HepG2 (cell line): ENCODE data around the gene FAM83G. TPM values are rescaled to one million over a fixed set of nuclear protein-coding genes. Genes with fewer than 3 reads are reported as not detected.

Experiments
- ATRX ChIP-seq: sonication (generic); formaldehyde crosslinking; IDR thresholded peaks from 2 replicates; pipeline ENCODE4 v1.4.0; 2020; ENCODE audit warnings: missing genetic modification reagents, borderline replicate concordance
- JUN ChIP-seq: sonication (generic); formaldehyde crosslinking; IDR thresholded peaks from 2 replicates; pipeline ENCODE4 v1.4.0; 2020; ENCODE audit warnings: mild to moderate bottlenecking, missing genetic modification reagents
- KMT2A ChIP-seq: sonication (generic); formaldehyde crosslinking; IDR thresholded peaks from 2 replicates; pipeline ENCODE4 v1.4.0; 2020; ENCODE audit warnings: missing genetic modification reagents
- MAF1 ChIP-seq: sonication (generic); formaldehyde crosslinking; IDR thresholded peaks from 2 replicates; pipeline ENCODE4 v1.5.0; 2020; ENCODE audit warnings: missing genetic modification reagents, borderline replicate concordance
- MED13 ChIP-seq: sonication (generic); formaldehyde crosslinking; IDR thresholded peaks from 2 replicates; pipeline ENCODE4 v1.5.0; 2020; ENCODE audit warnings: missing genetic modification reagents
- NFRKB ChIP-seq: fragments of 450-650 bp; IDR thresholded peaks from 2 replicates; pipeline ENCODE4 v1.6.1; 2017
- NONO ChIP-seq, 2 experiments: fragments of 450-650 bp in 1 of 2; sonication (generic) in 1 of 2; formaldehyde crosslinking in 1 of 2; IDR thresholded peaks in 1 of 2; conservative IDR thresholded peaks in 1 of 2; 2 replicates each; pipeline versions ENCODE4 v1.6.1 to v1.8.0; 2017 to 2022; ENCODE audit warnings: mild to moderate bottlenecking in 1 of 2, missing genetic modification reagents in 1 of 2, moderate library complexity in 1 of 2
- RARA ChIP-seq: IDR thresholded peaks from 2 replicates; pipeline ENCODE4 v1.6.1; 2016; ENCODE audit warnings: missing genetic modification reagents, missing compliant biosample characterization
- RBAK ChIP-seq: sonication (generic); formaldehyde crosslinking; IDR thresholded peaks from 2 replicates; pipeline ENCODE4 v1.5.1; 2020; ENCODE audit warnings: mild to moderate bottlenecking, missing genetic modification reagents
- RELA ChIP-seq: sonication (generic); formaldehyde crosslinking; IDR thresholded peaks from 2 replicates; pipeline ENCODE4 v1.4.0; 2020; ENCODE audit warnings: missing genetic modification reagents
- SIX1 ChIP-seq: sonication (generic); formaldehyde crosslinking; IDR thresholded peaks from 2 replicates; pipeline ENCODE4 v1.4.0; 2020; ENCODE audit warnings: missing genetic modification reagents, borderline replicate concordance
- TBX3 ChIP-seq: fragments of 450-650 bp; IDR thresholded peaks from 2 replicates; pipeline ENCODE4 v1.6.1; 2017; ENCODE audit warnings: antibody characterized with exemption, mild to moderate bottlenecking, inconsistent platforms, borderline replicate concordance
- TEAD2 ChIP-seq: sonication (generic); formaldehyde crosslinking; IDR thresholded peaks from 2 replicates; pipeline ENCODE4 v1.9.0; 2021; ENCODE audit warnings: missing genetic modification reagents
- U2AF2 ChIP-seq: fragments of 200-400 bp; formaldehyde crosslinking; IDR thresholded peaks from 2 replicates; pipeline ENCODE4 v1.6.1; 2017; ENCODE audit warnings: low read depth, mild to moderate bottlenecking, low read length
- ZNF20 ChIP-seq: sonication (generic); formaldehyde crosslinking; IDR thresholded peaks from 2 replicates; pipeline ENCODE4 v1.4.0; 2020; ENCODE audit warnings: mild to moderate bottlenecking, moderate library complexity, missing genetic modification reagents
- ZNF383 ChIP-seq: sonication (generic); formaldehyde crosslinking; IDR thresholded peaks from 2 replicates; pipeline ENCODE4 v1.4.0; 2020; ENCODE audit warnings: missing genetic modification reagents, mild to moderate bottlenecking, borderline replicate concordance
- ZNF441 ChIP-seq: sonication (generic); formaldehyde crosslinking; IDR thresholded peaks from 2 replicates; pipeline ENCODE4 v1.7.0; 2021; ENCODE audit warnings: missing genetic modification reagents, borderline replicate concordance
- ZNF558 ChIP-seq: sonication (generic); formaldehyde crosslinking; IDR thresholded peaks from 2 replicates; pipeline ENCODE4 v1.9.0; 2022; ENCODE audit warnings: mild to moderate bottlenecking, missing genetic modification reagents, borderline replicate concordance
- ZNF615 ChIP-seq: sonication (generic); formaldehyde crosslinking; IDR thresholded peaks from 2 replicates; pipeline ENCODE4 v1.5.0; 2020; ENCODE audit warnings: mild to moderate bottlenecking, missing genetic modification reagents, borderline replicate concordance
- ZNF816 ChIP-seq: sonication (generic); formaldehyde crosslinking; IDR thresholded peaks from 2 replicates; pipeline ENCODE4 v1.8.0; 2022; ENCODE audit warnings: missing genetic modification reagents, mild to moderate bottlenecking, borderline replicate concordance
- ZNF891 ChIP-seq: sonication (generic); formaldehyde crosslinking; IDR thresholded peaks from 2 replicates; pipeline ENCODE4 v1.5.0; 2020; ENCODE audit warnings: mild to moderate bottlenecking, missing genetic modification reagents
- polyA plus RNA-seq, 8 experiments: library from polyadenylated mRNA; depleted of rRNA in 3 of 8; stranded (reverse) in 7 of 8; unstranded in 1 of 8; fragments of >200 nt; fragmentation: Illumina TruSeq in 4 of 8; extraction: Trizol in 4 of 8; gene quantifications; 2 replicates each; pipeline versions ENCODE4 v1.2.1 to v1.2.3, GENCODE V29; 2011 to 2016; ENCODE audit warnings: low read depth in 4 of 8, missing spikeins in 1 of 8, mixed read lengths in 1 of 8; ENCODE audit not compliant: insufficient read depth in 1 of 8
- total RNA-seq, 5 experiments: library from RNA; depleted of rRNA; stranded (reverse); fragments of >200 nt; fragmentation: Illumina TruSeq; extraction: Trizol; gene quantifications; 2 replicates each; pipeline ENCODE4 v1.2.3, GENCODE V29; 2016; ENCODE audit warnings: low read depth in 1 of 5
- TF ChIP-seq, protein P1 (sequence below): sonication (generic); formaldehyde crosslinking; IDR thresholded peaks from 2 replicates; pipeline ENCODE4 v1.4.0; 2020; ENCODE audit warnings: missing genetic modification reagents
- TF ChIP-seq, protein P2 (sequence below): IDR thresholded peaks from 2 replicates; pipeline ENCODE4 v1.6.1; 2012; ENCODE audit warnings: inconsistent platforms
- TF ChIP-seq, protein P3 (sequence below): sonication (generic); formaldehyde crosslinking; IDR thresholded peaks from 2 replicates; pipeline ENCODE4 v1.4.0; 2020; ENCODE audit warnings: missing genetic modification reagents, borderline replicate concordance

The FAM83G gene
- total and polyA plus RNA-seq, 2 of the 13 experiments (the other 11 are each of a cell fraction or from before 2014, with no cell fraction given): 13.7 to 18.6 TPM

DNA sequence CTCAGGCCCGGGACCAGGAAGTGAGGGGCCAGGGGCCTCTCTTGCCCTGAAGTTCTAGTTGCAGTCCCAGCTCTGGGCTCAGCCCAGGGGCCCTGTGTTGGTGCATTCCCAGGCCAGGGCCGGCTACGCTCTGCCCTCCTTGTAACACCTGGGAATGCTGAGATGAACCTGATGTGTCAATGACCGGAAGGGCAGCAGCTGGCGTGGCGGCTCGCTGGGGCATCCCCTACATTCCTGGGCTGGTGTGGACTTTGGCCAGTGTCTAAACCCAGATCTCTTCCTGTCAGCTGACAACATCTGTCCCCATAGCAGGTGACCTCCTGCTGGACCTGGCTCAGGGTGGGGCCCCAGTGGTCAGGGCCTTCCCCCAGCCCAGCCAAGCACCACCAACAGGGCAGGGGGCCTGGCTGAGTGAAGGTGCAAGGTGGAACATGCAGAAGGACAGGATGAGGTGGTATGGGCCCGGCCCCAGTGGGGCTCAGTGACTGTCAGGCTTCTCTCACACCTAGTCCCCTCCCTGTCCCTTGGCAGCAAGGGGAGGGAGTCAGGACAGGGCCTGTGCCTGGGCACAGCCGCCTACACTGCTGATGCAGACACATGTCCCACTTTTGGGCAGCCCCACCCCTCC is 15.9 kb downstream of the FAM83G start (continued):
- TF ChIP-seq ZNF441 (CRISPR knock-in tag) (peak; percentile 67; the same call in 1 of the 2 replicates), RARA (CRISPR knock-in tag) (peak; percentile 99), MED13 (peak; percentile 87), TEAD2 (CRISPR knock-in tag) (0 out of 2 replicates have a peak, but pooled peaks have one; percentile 53), ZNF816 (CRISPR knock-in tag) (no peak), JUN (CRISPR knock-in tag) (peak; percentile 67; the same call in 1 of the 2 replicates), ZNF891 (CRISPR knock-in tag) (no peak), ZNF383 (no peak), RBAK (CRISPR knock-in tag) (no peak), U2AF2 (no peak), ZNF615 (no peak), ZNF20 (no peak), NFRKB (no peak), ZNF558 (CRISPR knock-in tag) (no peak), SIX1 (CRISPR knock-in tag) (peak; percentile 19; the same call in 1 of the 2 replicates), TBX3 (peak; percentile 95), KMT2A (CRISPR knock-in tag) (peak; percentile 85), NONO (IDR thresholded peaks at IDR 0.05) (no peak), NONO (CRISPR knock-in tag; conservative IDR thresholded peaks at IDR 0.05) (peak; percentile 98), RELA (peak; percentile 100), MAF1 (CRISPR knock-in tag) (0 out of 2 replicates have a peak, but pooled peaks have one; percentile 73), ATRX (CRISPR knock-in tag) (no peak)
- TF ChIP-seq, protein P1, sequence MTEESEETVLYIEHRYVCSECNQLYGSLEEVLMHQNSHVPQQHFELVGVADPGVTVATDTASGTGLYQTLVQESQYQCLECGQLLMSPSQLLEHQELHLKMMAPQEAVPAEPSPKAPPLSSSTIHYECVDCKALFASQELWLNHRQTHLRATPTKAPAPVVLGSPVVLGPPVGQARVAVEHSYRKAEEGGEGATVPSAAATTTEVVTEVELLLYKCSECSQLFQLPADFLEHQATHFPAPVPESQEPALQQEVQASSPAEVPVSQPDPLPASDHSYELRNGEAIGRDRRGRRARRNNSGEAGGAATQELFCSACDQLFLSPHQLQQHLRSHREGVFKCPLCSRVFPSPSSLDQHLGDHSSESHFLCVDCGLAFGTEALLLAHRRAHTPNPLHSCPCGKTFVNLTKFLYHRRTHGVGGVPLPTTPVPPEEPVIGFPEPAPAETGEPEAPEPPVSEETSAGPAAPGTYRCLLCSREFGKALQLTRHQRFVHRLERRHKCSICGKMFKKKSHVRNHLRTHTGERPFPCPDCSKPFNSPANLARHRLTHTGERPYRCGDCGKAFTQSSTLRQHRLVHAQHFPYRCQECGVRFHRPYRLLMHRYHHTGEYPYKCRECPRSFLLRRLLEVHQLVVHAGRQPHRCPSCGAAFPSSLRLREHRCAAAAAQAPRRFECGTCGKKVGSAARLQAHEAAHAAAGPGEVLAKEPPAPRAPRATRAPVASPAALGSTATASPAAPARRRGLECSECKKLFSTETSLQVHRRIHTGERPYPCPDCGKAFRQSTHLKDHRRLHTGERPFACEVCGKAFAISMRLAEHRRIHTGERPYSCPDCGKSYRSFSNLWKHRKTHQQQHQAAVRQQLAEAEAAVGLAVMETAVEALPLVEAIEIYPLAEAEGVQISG (CRISPR knock-in tag): peak; percentile 92
- TF ChIP-seq, protein P2, sequence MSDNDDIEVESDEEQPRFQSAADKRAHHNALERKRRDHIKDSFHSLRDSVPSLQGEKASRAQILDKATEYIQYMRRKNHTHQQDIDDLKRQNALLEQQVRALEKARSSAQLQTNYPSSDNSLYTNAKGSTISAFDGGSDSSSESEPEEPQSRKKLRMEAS: peak; percentile 86
- TF ChIP-seq, protein P3, sequence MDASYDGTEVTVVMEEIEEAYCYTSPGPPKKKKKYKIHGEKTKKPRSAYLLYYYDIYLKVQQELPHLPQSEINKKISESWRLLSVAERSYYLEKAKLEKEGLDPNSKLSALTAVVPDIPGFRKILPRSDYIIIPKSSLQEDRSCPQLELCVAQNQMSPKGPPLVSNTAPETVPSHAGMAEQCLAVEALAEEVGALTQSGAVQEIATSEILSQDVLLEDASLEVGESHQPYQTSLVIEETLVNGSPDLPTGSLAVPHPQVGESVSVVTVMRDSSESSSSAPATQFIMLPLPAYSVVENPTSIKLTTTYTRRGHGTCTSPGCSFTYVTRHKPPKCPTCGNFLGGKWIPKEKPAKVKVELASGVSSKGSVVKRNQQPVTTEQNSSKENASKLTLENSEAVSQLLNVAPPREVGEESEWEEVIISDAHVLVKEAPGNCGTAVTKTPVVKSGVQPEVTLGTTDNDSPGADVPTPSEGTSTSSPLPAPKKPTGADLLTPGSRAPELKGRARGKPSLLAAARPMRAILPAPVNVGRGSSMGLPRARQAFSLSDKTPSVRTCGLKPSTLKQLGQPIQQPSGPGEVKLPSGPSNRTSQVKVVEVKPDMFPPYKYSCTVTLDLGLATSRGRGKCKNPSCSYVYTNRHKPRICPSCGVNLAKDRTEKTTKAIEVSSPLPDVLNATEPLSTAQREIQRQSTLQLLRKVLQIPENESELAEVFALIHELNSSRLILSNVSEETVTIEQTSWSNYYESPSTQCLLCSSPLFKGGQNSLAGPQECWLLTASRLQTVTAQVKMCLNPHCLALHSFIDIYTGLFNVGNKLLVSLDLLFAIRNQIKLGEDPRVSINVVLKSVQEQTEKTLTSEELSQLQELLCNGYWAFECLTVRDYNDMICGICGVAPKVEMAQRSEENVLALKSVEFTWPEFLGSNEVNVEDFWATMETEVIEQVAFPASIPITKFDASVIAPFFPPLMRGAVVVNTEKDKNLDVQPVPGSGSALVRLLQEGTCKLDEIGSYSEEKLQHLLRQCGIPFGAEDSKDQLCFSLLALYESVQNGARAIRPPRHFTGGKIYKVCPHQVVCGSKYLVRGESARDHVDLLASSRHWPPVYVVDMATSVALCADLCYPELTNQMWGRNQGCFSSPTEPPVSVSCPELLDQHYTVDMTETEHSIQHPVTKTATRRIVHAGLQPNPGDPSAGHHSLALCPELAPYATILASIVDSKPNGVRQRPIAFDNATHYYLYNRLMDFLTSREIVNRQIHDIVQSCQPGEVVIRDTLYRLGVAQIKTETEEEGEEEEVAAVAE (CRISPR knock-in tag): 0 out of 2 replicates have a peak, but pooled peaks have one; percentile 70
